ENCODE data around the gene CD22.

CD22 gene

GRCh38 chr19:35342430-35342829 lies 13.4 kb downstream of the CD22 start:
- Histone ChIP-seq H2AFZ (ENCODE audit: low read depth, low read length) (no peak overlapping the region), H3K9me3 (ENCODE audit: low read length) (no peaks in the 10 kb centered on the region), H3K27me3 (ENCODE audit: insufficient read depth, low read length) (peaks cover 20% of the 10 kb centered on the region), H3K4me1 (ENCODE audit: insufficient read depth, low read length) (no peaks in the 10 kb centered on the region), H3K36me3 (ENCODE audit: insufficient read depth, low read length) (no peaks in the 10 kb centered on the region), H3K4me3 (ENCODE audit: low read length) (no peak overlapping the region)

- Histone ChIP-seq H3K4me3 (ENCODE audit: low read length) (no peak overlapping the region), H3K9me3 (ENCODE audit: low read length) (peaks cover 2% of the 10 kb centered on the region), H2AFZ (ENCODE audit: low read depth, low read length) (no peak overlapping the region), H3K4me1 (ENCODE audit: insufficient read depth, low read length) (no peaks in the 10 kb centered on the region), H3K36me3 (ENCODE audit: insufficient read depth, low read length) (no peaks in the 10 kb centered on the region), H3K27me3 (ENCODE audit: insufficient read depth, low read length) (peaks cover 33% of the 10 kb centered on the region)
Measured at GRCh38 chr19:35344511-35345031, 15.6 kb downstream of the CD22 start.

- H3K4me3 ChIP-seq (ENCODE audit: low read length) = no peak overlapping the region
- no peaks in the 10 kb centered on the region for H3K36me3 ChIP-seq (ENCODE audit: insufficient read depth, low read length)
- H3K4me1 ChIP-seq (ENCODE audit: insufficient read depth, low read length) = no peaks in the 10 kb centered on the region
- H3K9me3 ChIP-seq (ENCODE audit: low read length) = peaks cover 2% of the 10 kb centered on the region
- H3K27me3 ChIP-seq (ENCODE audit: insufficient read depth, low read length) = peaks cover 41% of the 10 kb centered on the region
- no peak overlapping the region for H2AFZ ChIP-seq (ENCODE audit: low read depth, low read length)
Measured at GRCh38 chr19:35345671-35346111, 16.7 kb downstream of the CD22 start.

- no peaks in the 10 kb centered on the region for H3K4me1 ChIP-seq (ENCODE audit: insufficient read depth, low read length)
- peaks cover 44% of the 10 kb centered on the region for H3K27me3 ChIP-seq (ENCODE audit: insufficient read depth, low read length)
- H3K4me3 ChIP-seq (ENCODE audit: low read length) = no peak overlapping the region
- peaks cover 2% of the 10 kb centered on the region for H3K9me3 ChIP-seq (ENCODE audit: low read length)
- no peak overlapping the region for H2AFZ ChIP-seq (ENCODE audit: low read depth, low read length)
- no peaks in the 10 kb centered on the region for H3K36me3 ChIP-seq (ENCODE audit: insufficient read depth, low read length)
Measured at GRCh38 chr19:35346193-35347052, 17.4 kb downstream of the CD22 start.

GRCh38 chr19:35347171-35347929 lies 18.4 kb downstream of the CD22 start, which contains the start of gene FFAR1:
Gene FFAR1 (plus strand): TSS chr19:35347902. CDS start chr19:35351552, 3,650 bp downstream.
- no peaks in the 10 kb centered on the region for H3K4me1 ChIP-seq (ENCODE audit: insufficient read depth, low read length)
- peaks cover 2% of the 10 kb centered on the region for H3K9me3 ChIP-seq (ENCODE audit: low read length)
- H3K27me3 ChIP-seq (ENCODE audit: insufficient read depth, low read length) = peaks cover 44% of the 10 kb centered on the region
- no peaks in the 10 kb centered on the region for H3K36me3 ChIP-seq (ENCODE audit: insufficient read depth, low read length)
- no peak within 1 kb of the TSS for H2AFZ ChIP-seq (ENCODE audit: low read depth, low read length)
- no peak within 1 kb of the TSS for H3K4me3 ChIP-seq (ENCODE audit: low read length)

- peaks cover 2% of the 10 kb centered on the region for H3K9me3 ChIP-seq (ENCODE audit: low read length)
- no peak overlapping the region for H3K4me3 ChIP-seq (ENCODE audit: low read length)
- no peak overlapping the region for H2AFZ ChIP-seq (ENCODE audit: low read depth, low read length)
- H3K36me3 ChIP-seq (ENCODE audit: insufficient read depth, low read length) = no peaks in the 10 kb centered on the region
- peaks cover 44% of the 10 kb centered on the region for H3K27me3 ChIP-seq (ENCODE audit: insufficient read depth, low read length)
- H3K4me1 ChIP-seq (ENCODE audit: insufficient read depth, low read length) = no peaks in the 10 kb centered on the region
Measured at GRCh38 chr19:35347930-35348298, 18.9 kb downstream of the CD22 start.

- no peak overlapping the region for H2AFZ ChIP-seq (ENCODE audit: low read depth, low read length)
- H3K9me3 ChIP-seq (ENCODE audit: low read length) = peaks cover 2% of the 10 kb centered on the region
- H3K4me3 ChIP-seq (ENCODE audit: low read length) = no peak overlapping the region
- no peaks in the 10 kb centered on the region for H3K36me3 ChIP-seq (ENCODE audit: insufficient read depth, low read length)
- H3K4me1 ChIP-seq (ENCODE audit: insufficient read depth, low read length) = no peaks in the 10 kb centered on the region
- H3K27me3 ChIP-seq (ENCODE audit: insufficient read depth, low read length) = peaks cover 44% of the 10 kb centered on the region
Measured at GRCh38 chr19:35348911-35349611, 20.1 kb downstream of the CD22 start.

GRCh38 chr19:35349614-35350521 lies 20.9 kb downstream of the CD22 start:
- no peaks in the 10 kb centered on the region for H3K4me1 ChIP-seq (ENCODE audit: insufficient read depth, low read length)
- no peak overlapping the region for H2AFZ ChIP-seq (ENCODE audit: low read depth, low read length)
- H3K36me3 ChIP-seq (ENCODE audit: insufficient read depth, low read length) = no peaks in the 10 kb centered on the region

GRCh38 chr19:35350591-35350990 lies 21.6 kb downstream of the CD22 start:
- peaks cover 2% of the 10 kb centered on the region for H3K9me3 ChIP-seq (ENCODE audit: low read length)

More at GRCh38 chr19:35349614-35350521, 20.9 kb downstream of the CD22 start:
- Histone ChIP-seq H3K9me3 (ENCODE audit: low read length) (peaks cover 2% of the 10 kb centered on the region), H3K4me3 (ENCODE audit: low read length) (no peak overlapping the region), H3K27me3 (ENCODE audit: insufficient read depth, low read length) (peaks cover 42% of the 10 kb centered on the region)

GRCh38 chr19:35351411-35352176 lies 22.6 kb downstream of the CD22 start:
- H2AFZ ChIP-seq (ENCODE audit: low read depth, low read length) = no peak overlapping the region
- no peaks in the 10 kb centered on the region for H3K4me1 ChIP-seq (ENCODE audit: insufficient read depth, low read length)
- peaks cover 35% of the 10 kb centered on the region for H3K27me3 ChIP-seq (ENCODE audit: insufficient read depth, low read length)
- H3K36me3 ChIP-seq (ENCODE audit: insufficient read depth, low read length) = no peaks in the 10 kb centered on the region
- peaks cover 2% of the 10 kb centered on the region for H3K9me3 ChIP-seq (ENCODE audit: low read length)
- H3K4me3 ChIP-seq (ENCODE audit: low read length) = no peak overlapping the region

More at GRCh38 chr19:35350591-35350990, 21.6 kb downstream of the CD22 start:
- H3K4me3 ChIP-seq (ENCODE audit: low read length) = no peak overlapping the region
- H3K4me1 ChIP-seq (ENCODE audit: insufficient read depth, low read length) = no peaks in the 10 kb centered on the region
- no peaks in the 10 kb centered on the region for H3K36me3 ChIP-seq (ENCODE audit: insufficient read depth, low read length)
- no peak overlapping the region for H2AFZ ChIP-seq (ENCODE audit: low read depth, low read length)
- peaks cover 43% of the 10 kb centered on the region for H3K27me3 ChIP-seq (ENCODE audit: insufficient read depth, low read length)

- Histone ChIP-seq H3K27me3 (ENCODE audit: insufficient read depth, low read length) (peaks cover 32% of the 10 kb centered on the region), H3K36me3 (ENCODE audit: insufficient read depth, low read length) (no peaks in the 10 kb centered on the region), H3K4me3 (ENCODE audit: low read length) (no peak overlapping the region), H3K9me3 (ENCODE audit: low read length) (peaks cover 2% of the 10 kb centered on the region), H2AFZ (ENCODE audit: low read depth, low read length) (no peak overlapping the region), H3K4me1 (ENCODE audit: insufficient read depth, low read length) (no peaks in the 10 kb centered on the region)
Measured at GRCh38 chr19:35352177-35352447, 23.1 kb downstream of the CD22 start.

Data from neuron (in vitro differentiated cells).